Right lobe of liver (tissue), 6 donors: ENCODE data around the gene SEMA5B. TPM values are rescaled to one million over a fixed set of nuclear protein-coding genes. Genes with fewer than 3 reads are reported as not detected.

ENCODE experiments used
- ATAC-seq, 4 donors: fragments of 200-7000 bp; cut with Tn5 transposase; one replicate each; pipeline ENCODE4 v1.9.1; 2020; ENCODE audit warnings: mild to moderate bottlenecking in 4 of 4, moderate library complexity in 4 of 4
- DNase-seq, 3 donors: peaks; one replicate each; pipeline ENCODE4 v3.0.0-alpha.2; 2020
- H3K27ac ChIP-seq, 3 donors: fragments of 200-600 bp; one replicate each; pipeline ENCODE4 v1.8.0; 2022
- H3K27me3 ChIP-seq, 2 donors: fragments of 200-600 bp; one replicate each; pipeline ENCODE4 v1.8.0; 2022
- H3K36me3 ChIP-seq, 4 donors: fragments of 200-600 bp; sonication (generic) in 1 of 4; one replicate each; pipeline versions ENCODE4 v1.5.1 to v1.8.0; 2017 to 2022; ENCODE audit warnings: control low read depth in 1 of 4
- H3K4me1 ChIP-seq, 4 donors: fragments of 200-600 bp; sonication (generic) in 1 of 4; one replicate each; pipeline versions ENCODE4 v1.5.1 to v1.8.0; 2017 to 2022; ENCODE audit warnings: control low read depth in 1 of 4
- H3K4me3 ChIP-seq, 3 donors: fragments of 200-600 bp; one replicate each; pipeline ENCODE4 v1.8.0; 2022
- H3K9me3 ChIP-seq, 4 donors: fragments of 200-600 bp; sonication (generic) in 1 of 4; one replicate each; pipeline versions ENCODE4 v1.5.1 to v1.8.0; 2017 to 2022; ENCODE audit warnings: control low read depth in 1 of 4
- POLR2A ChIP-seq: fragments of 450-650 bp; IDR thresholded peaks from one replicate; pipeline ENCODE4 v1.6.1; 2017; ENCODE audit warnings: antibody characterized with exemption, mild to moderate bottlenecking
- WGBS: methylation state at CpG from one replicate; pipeline ENCODE4 v1.1.6; 2018; ENCODE audit warnings: low coverage, low lambda C conversion rate; ENCODE audit not compliant: insufficient coverage; ENCODE audit errors: missing lambda C conversion rate; 5-methylcytosine and 5-hydroxymethylcytosine counted together
- intact Hi-C, 2 donors: fragments of 100-400 bp; cut with DNase I; formaldehyde crosslinking; loops; one replicate each; pipeline versions ENCODE4 v1.11.2 to v1.14.1; 2022
- total RNA-seq, 6 experiments: library from RNA; depleted of rRNA in 2 of 6; stranded (reverse); fragments of >200 nt in 2 of 6; fragmentation: NEBNext Ultra II Directional in 3 of 6; extraction: Animal tissue kit (Norgen Biotek cat#: 25700) in 3 of 6; gene quantifications; one replicate each; pipeline versions ENCODE4 v1.1.0 to v1.2.4, GENCODE V29; 2016 to 2023
- TF ChIP-seq, protein P1 (sequence below), 4 donors: fragments of 200-600 bp in 3 of 4; fragments of 450-650 bp in 1 of 4; IDR thresholded peaks; one replicate each; pipeline versions ENCODE4 v1.5.1 to v1.8.0; 2016 to 2022; ENCODE audit warnings: antibody characterized with exemption in 4 of 4, mild to moderate bottlenecking in 2 of 4
- donor health status: DM: no; HTN: yes; CAD: no.
- donor health status: DM: no; HTN: no; CAD: no.
- donor health status: DM: no; HTN: no; CAD: no.
- donor health status: DM: no; HTN: yes; CAD: no.
- donor health status: DM: no; HTN: yes; CAD: no.

SEMA5B gene
- total RNA-seq, 6 experiments from 2014 or later: 0.12 to 0.65 (median 0.25) TPM

DNA sequence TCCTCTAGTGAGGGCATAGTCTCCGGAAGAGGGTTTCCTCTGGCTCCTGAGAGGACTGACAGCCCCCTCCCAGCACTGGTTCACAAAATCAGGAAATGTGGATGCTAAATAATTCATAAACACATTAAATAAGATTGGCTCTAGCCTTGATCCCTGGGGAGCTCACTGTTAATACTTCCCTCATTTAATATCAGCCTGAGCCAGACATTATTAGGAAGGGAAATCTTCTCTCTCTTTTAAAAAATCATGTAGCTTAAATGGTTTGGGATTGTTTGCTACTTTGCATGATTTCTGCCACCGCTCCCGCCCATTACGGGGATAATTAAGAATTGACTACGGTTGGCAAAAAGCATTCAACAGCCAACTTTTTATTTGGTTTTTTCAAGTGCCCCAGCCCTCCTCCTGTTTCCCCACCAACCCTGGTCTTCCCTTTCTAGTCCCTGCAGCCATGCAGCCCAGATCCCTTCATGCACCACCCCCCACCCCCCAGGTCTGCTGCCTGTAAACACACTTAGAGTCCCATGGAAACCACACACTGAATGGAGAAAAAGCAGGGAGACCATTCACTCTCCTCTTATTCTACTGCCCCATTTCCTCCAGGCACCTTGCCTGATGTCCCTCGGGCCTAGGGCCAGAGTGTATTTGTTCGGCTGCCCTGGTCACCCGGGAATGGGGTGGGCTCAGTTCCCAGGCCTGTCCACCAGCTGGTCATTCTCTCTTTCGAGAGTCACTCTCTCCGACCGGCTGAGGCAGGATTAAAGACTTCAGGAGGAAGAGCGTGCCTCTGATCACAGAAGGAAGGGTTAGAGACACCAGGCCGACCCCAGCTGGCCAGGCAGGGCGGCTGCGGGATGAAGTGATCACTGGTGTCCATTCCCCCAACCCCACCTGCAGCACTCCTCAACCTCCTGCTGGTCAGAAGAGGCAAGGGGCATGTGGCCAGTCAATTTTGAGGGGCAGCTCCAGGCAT, 45.1 kb downstream of the SEMA5B start:
- ATAC-seq (peak in 2 of 4 donors; percentile 15 to 17), DNase-seq (no peak)
- no peak overlapping the region for H3K4me3 ChIP-seq
- peaks cover 0 to 15% (median 4%) of the 10 kb centered on the region in 4 donors for H3K4me1 ChIP-seq
- no peaks in the 10 kb centered on the region for H3K27me3 ChIP-seq
- WGBS: 75% methylated on average over 8 of the region's 15 CpGs
- H3K36me3 ChIP-seq: no peaks in the 10 kb centered on the region
- no peaks in the 10 kb centered on the region for H3K9me3 ChIP-seq
- no peak for TF ChIP-seq POLR2A
- TF ChIP-seq, protein P1, sequence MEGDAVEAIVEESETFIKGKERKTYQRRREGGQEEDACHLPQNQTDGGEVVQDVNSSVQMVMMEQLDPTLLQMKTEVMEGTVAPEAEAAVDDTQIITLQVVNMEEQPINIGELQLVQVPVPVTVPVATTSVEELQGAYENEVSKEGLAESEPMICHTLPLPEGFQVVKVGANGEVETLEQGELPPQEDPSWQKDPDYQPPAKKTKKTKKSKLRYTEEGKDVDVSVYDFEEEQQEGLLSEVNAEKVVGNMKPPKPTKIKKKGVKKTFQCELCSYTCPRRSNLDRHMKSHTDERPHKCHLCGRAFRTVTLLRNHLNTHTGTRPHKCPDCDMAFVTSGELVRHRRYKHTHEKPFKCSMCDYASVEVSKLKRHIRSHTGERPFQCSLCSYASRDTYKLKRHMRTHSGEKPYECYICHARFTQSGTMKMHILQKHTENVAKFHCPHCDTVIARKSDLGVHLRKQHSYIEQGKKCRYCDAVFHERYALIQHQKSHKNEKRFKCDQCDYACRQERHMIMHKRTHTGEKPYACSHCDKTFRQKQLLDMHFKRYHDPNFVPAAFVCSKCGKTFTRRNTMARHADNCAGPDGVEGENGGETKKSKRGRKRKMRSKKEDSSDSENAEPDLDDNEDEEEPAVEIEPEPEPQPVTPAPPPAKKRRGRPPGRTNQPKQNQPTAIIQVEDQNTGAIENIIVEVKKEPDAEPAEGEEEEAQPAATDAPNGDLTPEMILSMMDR (IDR thresholded peaks at IDR 0.05): no peak
- intact Hi-C loops: no loop called here
- H3K27ac ChIP-seq: no peak overlapping the region

DNA sequence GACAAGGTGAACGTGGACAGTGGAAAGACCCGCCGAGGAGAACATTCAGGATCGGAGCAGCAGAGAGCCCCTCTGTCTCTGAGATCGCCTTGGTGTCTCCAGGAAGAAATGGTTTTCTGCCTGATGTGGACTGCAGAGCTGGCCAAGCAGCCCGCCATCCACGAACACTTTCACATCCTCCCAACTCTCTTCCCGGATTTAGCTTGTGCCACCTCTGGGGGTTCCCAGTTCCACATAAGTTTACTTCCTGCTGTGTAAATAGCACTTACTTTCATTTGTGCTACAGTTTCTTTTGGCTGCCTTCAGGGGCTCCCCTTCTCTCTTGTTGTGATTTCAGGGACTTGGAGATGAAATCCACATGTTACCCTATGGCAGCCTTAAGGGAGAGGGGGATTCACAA, 48.4 kb downstream of the SEMA5B start:
- no peak for DNase-seq
- Histone ChIP-seq H3K9me3 (no peaks in the 10 kb centered on the region), H3K36me3 (no peaks in the 10 kb centered on the region), H3K4me3 (no peak overlapping the region), H3K4me1 (no peaks in the 10 kb centered on the region), H3K27me3 (no peaks in the 10 kb centered on the region), H3K27ac (no peak overlapping the region)
- WGBS: 58% methylated on average over 6 of the region's 8 CpGs
- no peak for ATAC-seq
- intact Hi-C loops: no loop called here
- TF ChIP-seq POLR2A: no peak
- TF ChIP-seq, protein P1 (IDR thresholded peaks at IDR 0.05): no peak

DNA sequence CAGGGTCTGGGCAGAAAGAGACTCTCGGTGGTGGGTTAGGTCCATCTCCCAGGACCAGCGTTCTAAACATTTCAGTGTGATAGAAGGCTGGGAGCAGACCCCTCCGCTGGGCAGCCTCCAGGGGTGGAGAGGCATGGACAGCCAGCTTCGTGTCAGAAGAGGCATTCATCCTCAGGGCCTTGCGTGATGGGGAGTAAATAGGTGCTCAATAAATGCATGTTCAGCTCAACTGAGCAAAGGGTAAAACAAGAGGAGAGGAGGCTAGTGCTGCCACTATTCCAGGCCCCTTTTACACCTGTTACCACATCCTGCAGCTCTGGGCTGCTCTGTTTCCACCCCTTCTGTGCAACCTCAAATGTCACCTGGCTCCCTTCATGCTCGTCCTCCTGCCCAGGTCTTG, 49.0 kb downstream of the SEMA5B start:
- ATAC-seq (no peak), DNase-seq (no peak)
- TF ChIP-seq, protein P1 (IDR thresholded peaks at IDR 0.05): no peak
- no peak for TF ChIP-seq POLR2A
- 74% methylated on average over 3 of the region's 6 CpGs for WGBS
- intact Hi-C loops: no loop called here
- H3K36me3 ChIP-seq: no peaks in the 10 kb centered on the region
- H3K4me1 ChIP-seq: no peaks in the 10 kb centered on the region
- H3K9me3 ChIP-seq: no peaks in the 10 kb centered on the region
- H3K4me3 ChIP-seq: no peak overlapping the region
- H3K27me3 ChIP-seq: no peaks in the 10 kb centered on the region
- H3K27ac ChIP-seq: no peak overlapping the region

DNA sequence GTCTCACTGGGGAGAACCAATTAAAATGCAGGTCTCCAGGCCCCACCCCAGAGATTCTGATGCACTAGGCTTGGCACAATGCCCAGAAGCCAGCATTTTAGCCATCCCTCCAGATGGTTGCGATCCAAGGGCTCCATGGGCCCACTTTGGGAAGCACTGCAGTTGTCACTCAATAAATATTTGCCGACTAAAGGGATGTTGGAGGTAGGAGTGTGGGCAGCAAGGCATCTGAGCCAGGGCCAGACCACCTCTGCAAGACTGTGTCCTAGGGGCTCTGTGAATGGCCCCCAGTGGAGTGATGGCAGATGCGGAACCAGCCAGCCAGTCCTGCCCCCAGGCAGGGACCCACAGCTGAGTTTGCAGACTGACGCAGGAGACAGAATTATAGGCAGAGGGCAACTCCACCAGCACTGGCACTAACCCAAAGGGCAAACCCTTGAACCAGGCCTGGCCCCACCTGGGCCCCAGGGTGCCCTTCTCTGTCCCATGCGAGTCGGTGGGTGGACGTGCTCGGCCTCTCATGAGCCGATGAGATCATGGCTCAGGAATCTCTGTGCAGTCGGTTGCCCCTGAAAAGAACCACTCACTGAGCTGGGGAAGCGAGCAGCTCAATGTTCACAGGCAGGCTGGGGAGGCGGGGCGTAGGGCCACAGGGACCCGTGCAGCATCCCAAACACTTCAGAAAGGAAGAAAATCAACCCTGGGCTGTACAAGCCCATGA, 49.7 kb downstream of the SEMA5B start:
- Histone ChIP-seq H3K36me3 (no peaks in the 10 kb centered on the region), H3K27me3 (no peaks in the 10 kb centered on the region), H3K4me3 (no peak overlapping the region), H3K27ac (no peak overlapping the region), H3K9me3 (no peaks in the 10 kb centered on the region), H3K4me1 (no peaks in the 10 kb centered on the region)
- no peak for DNase-seq
- ATAC-seq: peak in 1 of 4 donors; percentile 51
- intact Hi-C loops: no loop called here
- no peak for TF ChIP-seq POLR2A
- TF ChIP-seq, protein P1 (IDR thresholded peaks at IDR 0.05): no peak
- no CpG with 5 or more reads among the region's 14 CpGs for WGBS
